Measurements from ENCODE around the gene ADAM8.

The ADAM8 gene

GRCh38 chr10:133258818-133259601, 17.7 kb downstream of the ADAM8 start:
- in situ Hi-C loops (cut with HindIII; ENCODE audit: low pct_ligation_motif_present, low pct_unique_long_range_greater_than_20kb, low sequenced_read_pairs), result no loop called here
- DNase-seq, result peak; percentile 100

- in situ Hi-C loops (cut with HindIII; ENCODE audit: low pct_ligation_motif_present, low pct_unique_long_range_greater_than_20kb, low sequenced_read_pairs), result no loop called here
- peak; percentile 25 for DNase-seq
Observed at GRCh38 chr10:133258066-133258817, 18.4 kb downstream of the ADAM8 start.

- in situ Hi-C loops (cut with HindIII; ENCODE audit: low pct_ligation_motif_present, low pct_unique_long_range_greater_than_20kb, low sequenced_read_pairs), result no loop called here
- peak; percentile 81 for DNase-seq
Observed at GRCh38 chr10:133257489-133258065, 19.1 kb downstream of the ADAM8 start.

- in situ Hi-C loops (cut with HindIII; ENCODE audit: low pct_ligation_motif_present, low pct_unique_long_range_greater_than_20kb, low sequenced_read_pairs), result no loop called here
- no peak for DNase-seq
Observed at GRCh38 chr10:133255323-133255722, 21.3 kb downstream of the ADAM8 start.

- no peak for DNase-seq
- in situ Hi-C loops (cut with HindIII; ENCODE audit: low pct_ligation_motif_present, low pct_unique_long_range_greater_than_20kb, low sequenced_read_pairs), result no loop called here
Observed at GRCh38 chr10:133254421-133255120, 22.1 kb downstream of the ADAM8 start.

GRCh38 chr10:133253361-133253955, 23.2 kb downstream of the ADAM8 start:
- DNase-seq, result no peak
- in situ Hi-C loops (cut with HindIII; ENCODE audit: low pct_ligation_motif_present, low pct_unique_long_range_greater_than_20kb, low sequenced_read_pairs), result no loop called here

- DNase-seq, result no peak
- in situ Hi-C loops (cut with HindIII; ENCODE audit: low pct_ligation_motif_present, low pct_unique_long_range_greater_than_20kb, low sequenced_read_pairs), result no loop called here
Observed at GRCh38 chr10:133252223-133252552, 24.5 kb downstream of the ADAM8 start.

- in situ Hi-C loops (cut with HindIII; ENCODE audit: low pct_ligation_motif_present, low pct_unique_long_range_greater_than_20kb, low sequenced_read_pairs), result no loop called here
Observed at GRCh38 chr10:133251388-133252222, 25.1 kb downstream of the ADAM8 start.

GRCh38 chr10:133249975-133250754, 26.5 kb downstream of the ADAM8 start:
- in situ Hi-C loops (cut with HindIII; ENCODE audit: low pct_ligation_motif_present, low pct_unique_long_range_greater_than_20kb, low sequenced_read_pairs), result no loop called here
- DNase-seq, result no peak

More at GRCh38 chr10:133251388-133252222, 25.1 kb downstream of the ADAM8 start:
- no peak for DNase-seq

GRCh38 chr10:133249094-133249780, 27.4 kb downstream of the ADAM8 start:
- in situ Hi-C loops (cut with HindIII; ENCODE audit: low pct_ligation_motif_present, low pct_unique_long_range_greater_than_20kb, low sequenced_read_pairs), result no loop called here
- no peak for DNase-seq

- DNase-seq, result no peak
- in situ Hi-C loops (cut with HindIII; ENCODE audit: low pct_ligation_motif_present, low pct_unique_long_range_greater_than_20kb, low sequenced_read_pairs), result no loop called here
Observed at GRCh38 chr10:133248334-133248715, 28.3 kb downstream of the ADAM8 start.

GRCh38 chr10:133247681-133248333, 28.9 kb downstream of the ADAM8 start:
- no peak for DNase-seq
- in situ Hi-C loops (cut with HindIII; ENCODE audit: low pct_ligation_motif_present, low pct_unique_long_range_greater_than_20kb, low sequenced_read_pairs), result no loop called here

- no peak for DNase-seq
- in situ Hi-C loops (cut with HindIII; ENCODE audit: low pct_ligation_motif_present, low pct_unique_long_range_greater_than_20kb, low sequenced_read_pairs), result no loop called here
Observed at GRCh38 chr10:133246236-133246626, 30.4 kb downstream of the ADAM8 start.

- in situ Hi-C loops (cut with HindIII; ENCODE audit: low pct_ligation_motif_present, low pct_unique_long_range_greater_than_20kb, low sequenced_read_pairs), result no loop called here
- no peak for DNase-seq
Observed at GRCh38 chr10:133245439-133246235, 31.0 kb downstream of the ADAM8 start.

- no peak for DNase-seq
- in situ Hi-C loops (cut with HindIII; ENCODE audit: low pct_ligation_motif_present, low pct_unique_long_range_greater_than_20kb, low sequenced_read_pairs), result no loop called here
Observed at GRCh38 chr10:133243593-133243992, 33.1 kb downstream of the ADAM8 start.
